Keratinocyte (primary cell): ENCODE data around the gene MAML2. TPM values are rescaled to one million over a fixed set of nuclear protein-coding genes. Genes with fewer than 3 reads are reported as not detected.

ENCODE experiments used
- DNase-seq: peaks from one replicate; pipeline ENCODE4 v3.0.0-alpha.2; 2011; ENCODE audit warnings: low read depth, missing footprints, low spot score
- FAIRE-seq: peaks from 2 replicates; lab custom pipeline; 2011; peaks lifted over from hg19 to GRCh38; lab: Jason Lieb, UNC
- H2AFZ ChIP-seq: 2 replicates; pipeline ENCODE4 v1.6.0; 2012; ENCODE audit warnings: low read length, control low read depth, inconsistent platforms; ENCODE audit not compliant: control insufficient read depth
- H3K27ac ChIP-seq: 2 replicates; pipeline ENCODE4 v1.5.1; 2011; ENCODE audit warnings: low read length; ENCODE audit not compliant: control insufficient read depth, insufficient read depth
- H3K27me3 ChIP-seq: 3 replicates; pipeline ENCODE4 v1.6.0; 2011; ENCODE audit warnings: low read length; ENCODE audit not compliant: control insufficient read depth, insufficient read depth; ENCODE audit errors: extremely low read depth
- H3K36me3 ChIP-seq, 2 experiments: 2 replicates in 1 of 2; 3 replicates in 1 of 2; pipeline ENCODE4 v1.5.1; 2011; ENCODE audit warnings: low read length in 2 of 2, mild to moderate bottlenecking in 1 of 2; ENCODE audit not compliant: control insufficient read depth in 2 of 2, insufficient read depth in 2 of 2; ENCODE audit errors: extremely low read depth in 1 of 2
- H3K4me1 ChIP-seq: 3 replicates; pipeline ENCODE4 v1.5.1; 2011; ENCODE audit warnings: low read length; ENCODE audit not compliant: control insufficient read depth, insufficient read depth; ENCODE audit errors: extremely low read depth
- H3K4me2 ChIP-seq: 3 replicates; pipeline ENCODE4 v1.6.0; 2011; ENCODE audit warnings: low read depth, low read length; ENCODE audit not compliant: control insufficient read depth, insufficient read depth; ENCODE audit errors: extremely low read depth
- H3K4me3 ChIP-seq, 3 experiments: fragments of 200-600 bp in 1 of 3; sonication (generic) in 1 of 3; 2 replicates in 2 of 3; 3 replicates in 1 of 3; pipeline ENCODE4 v1.5.1; 2011 to 2016; ENCODE audit warnings: low read length in 3 of 3, mild to moderate bottlenecking in 3 of 3, control low read depth in 2 of 3, inconsistent platforms in 1 of 3, low read depth in 1 of 3, mixed read lengths in 1 of 3, mixed run types in 1 of 3, moderate library complexity in 1 of 3; ENCODE audit not compliant: control insufficient read depth in 2 of 3, insufficient read depth in 2 of 3; ENCODE audit errors: extremely low read depth in 1 of 3
- H3K79me2 ChIP-seq: 2 replicates; pipeline ENCODE4 v1.6.0; 2012; ENCODE audit warnings: low read length; ENCODE audit not compliant: control insufficient read depth, insufficient read depth
- H3K9ac ChIP-seq: 3 replicates; pipeline ENCODE4 v1.6.0; 2011; ENCODE audit warnings: low read length; ENCODE audit not compliant: control insufficient read depth, insufficient read depth; ENCODE audit errors: extremely low read depth
- H3K9me1 ChIP-seq: 3 replicates; pipeline ENCODE4 v1.6.0; 2011; ENCODE audit warnings: low read length; ENCODE audit not compliant: control insufficient read depth, insufficient read depth; ENCODE audit errors: extremely low read depth
- H3K9me3 ChIP-seq: 2 replicates; pipeline ENCODE4 v1.5.1; 2012; ENCODE audit warnings: low read depth, low read length; ENCODE audit not compliant: control insufficient read depth
- H4K20me1 ChIP-seq: 3 replicates; pipeline ENCODE4 v1.6.0; 2011; ENCODE audit warnings: low read length; ENCODE audit not compliant: control insufficient read depth, insufficient read depth; ENCODE audit errors: extremely low read depth
- CTCF ChIP-seq, 3 experiments: IDR thresholded peaks in 1 of 3; conservative IDR thresholded peaks in 1 of 3; optimal IDR thresholded peaks in 1 of 3; 2 replicates in 2 of 3; 3 replicates in 1 of 3; pipeline versions ENCODE3 to v1.5.1; 2011; ENCODE audit warnings: low read length in 3 of 3, mild to moderate bottlenecking in 3 of 3, moderate library complexity in 2 of 3, control low read depth in 1 of 3, inconsistent platforms in 1 of 3; ENCODE audit not compliant: insufficient read depth in 2 of 3; ENCODE audit errors: extremely low read depth in 1 of 3
- EZH2 ChIP-seq: IDR thresholded peaks from one replicate; pipeline ENCODE4 v1.6.1; 2012; ENCODE audit warnings: inconsistent platforms, mild to moderate bottlenecking, low read length, moderate library complexity
- dilution Hi-C: fragments of 300-500 bp; cut with MboI; formaldehyde crosslinking; loops from one replicate; pipeline ENCODE4 v1.7.0; 2020; ENCODE audit warnings: low sequenced_read_pairs; ENCODE audit not compliant: extremely low pct_ligation_motif_present
- polyA plus RNA-seq, 5 experiments: library from polyadenylated mRNA; depleted of rRNA in 3 of 5; stranded (reverse) in 3 of 5; stranded (forward) in 1 of 5; unstranded in 1 of 5; fragments of >200 nt; gene quantifications; 1 replicate in 1 of 5; 2 replicates in 3 of 5; 3 replicates in 1 of 5; pipeline versions ENCODE4 v1.2.1 to v1.2.3, GENCODE V29; 2011 to 2012; ENCODE audit warnings: missing spikeins in 2 of 5, low read depth in 1 of 5, low replicate concordance in 1 of 5

Gene MAML2
- polyA plus RNA-seq, 1 donor (not counting 4 experiments of a cell fraction or from before 2014, with no cell fraction given), result 4.2 TPM

GRCh38 chr11:96002339-96002738 lies 340.7 kb downstream of the MAML2 start:
- no peak for FAIRE-seq
- dilution Hi-C loops, result no loop called here
- H3K27ac ChIP-seq, result no peak overlapping the region

GRCh38 chr11:96001037-96001436 lies 342.0 kb downstream of the MAML2 start:
- dilution Hi-C loops, result no loop called here
- Histone ChIP-seq H3K4me2 (no peak overlapping the region), H3K9me1 (no peaks in the 10 kb centered on the region), H3K36me3 (no peaks in the 10 kb centered on the region), H3K27me3 (no peaks in the 10 kb centered on the region), H3K79me2 (no peaks in the 10 kb centered on the region), H2AFZ (no peak overlapping the region), H3K4me1 (peaks cover 10% of the 10 kb centered on the region), H4K20me1 (no peaks in the 10 kb centered on the region), H3K4me3 (no peak overlapping the region), H3K9me3 (no peaks in the 10 kb centered on the region), H3K27ac (no peak overlapping the region), H3K9ac (no peak overlapping the region)
- DNase-seq (no peak), FAIRE-seq (no peak)
- TF ChIP-seq EZH2, result no peak
- TF ChIP-seq CTCF (optimal IDR thresholded peaks at IDR 0.05 in 1 of 3, IDR thresholded peaks at IDR 0.05 in 1 of 3, conservative IDR thresholded peaks at IDR 0.05 in 1 of 3; ENCODE audit: extremely low read depth in 1 of 3, insufficient read depth in 2 of 3, low read length in 3 of 3), result no peak

More at GRCh38 chr11:96002339-96002738, 340.7 kb downstream of the MAML2 start:
- Histone ChIP-seq H3K4me3 (no peak overlapping the region), H3K79me2 (no peaks in the 10 kb centered on the region), H3K4me2 (no peak overlapping the region), H2AFZ (no peak overlapping the region), H4K20me1 (no peaks in the 10 kb centered on the region), H3K9me3 (no peaks in the 10 kb centered on the region), H3K27me3 (no peaks in the 10 kb centered on the region), H3K9ac (no peak overlapping the region), H3K4me1 (peaks cover 10% of the 10 kb centered on the region), H3K9me1 (no peaks in the 10 kb centered on the region), H3K36me3 (no peaks in the 10 kb centered on the region)
- DNase-seq, result no peak
- TF ChIP-seq EZH2 (no peak), CTCF (optimal IDR thresholded peaks at IDR 0.05 in 1 of 3, IDR thresholded peaks at IDR 0.05 in 1 of 3, conservative IDR thresholded peaks at IDR 0.05 in 1 of 3; ENCODE audit: extremely low read depth in 1 of 3, insufficient read depth in 2 of 3, low read length in 3 of 3) (no peak)
